ENCODE results near the gene MEIS3.

Gene MEIS3

GRCh38 chr19:47456721-47457474 lies 37.6 kb upstream of the MEIS3 start:
- TF ChIP-seq YY1 (IDR thresholded peaks at IDR 0.05; ENCODE audit: insufficient read depth, insufficient read length) (no peak), ZNF274 (IDR thresholded peaks at IDR 0.05; ENCODE audit: low read depth, low read length) (no peak)
- no peaks in the 10 kb centered on the region for H3K27me3 ChIP-seq (ENCODE audit: insufficient read depth, insufficient read length)
- H3K4me1 ChIP-seq (ENCODE audit: insufficient read depth, insufficient read length): no peaks in the 10 kb centered on the region
- H3K4me3 ChIP-seq (ENCODE audit: insufficient read length, low read depth): no peak overlapping the region
- no peak for DNase-seq (ENCODE audit: low read depth, low spot score)
- no peaks in the 10 kb centered on the region for H3K9me3 ChIP-seq (ENCODE audit: insufficient read depth, low read length)
- H3K36me3 ChIP-seq (ENCODE audit: insufficient read depth, insufficient read length, low read length): no peaks in the 10 kb centered on the region
- H3K9ac ChIP-seq (ENCODE audit: insufficient read length, low read depth): no peak overlapping the region

- Histone ChIP-seq H3K4me3 (ENCODE audit: insufficient read length, low read depth) (no peak overlapping the region), H3K27me3 (ENCODE audit: insufficient read depth, insufficient read length) (peaks cover 8% of the 10 kb centered on the region), H3K9me3 (ENCODE audit: insufficient read depth, low read length) (no peaks in the 10 kb centered on the region), H3K9ac (ENCODE audit: insufficient read length, low read depth) (no peak overlapping the region), H3K36me3 (ENCODE audit: insufficient read depth, insufficient read length, low read length) (no peaks in the 10 kb centered on the region), H3K4me1 (ENCODE audit: insufficient read depth, insufficient read length) (peaks cover 2% of the 10 kb centered on the region)
- no peak for DNase-seq (ENCODE audit: low read depth, low spot score)
- TF ChIP-seq ZNF274 (IDR thresholded peaks at IDR 0.05; ENCODE audit: low read depth, low read length): no peak
- TF ChIP-seq SUZ12 (IDR thresholded peaks at IDR 0.05; ENCODE audit: extremely low read depth, insufficient read depth, insufficient read length): no peak
- no peak for TF ChIP-seq YY1 (IDR thresholded peaks at IDR 0.05; ENCODE audit: insufficient read depth, insufficient read length)
Measured at GRCh38 chr19:47450478-47450877, 31.2 kb upstream of the MEIS3 start.

GRCh38 chr19:47448360-47448727 lies 29.0 kb upstream of the MEIS3 start:
- Histone ChIP-seq H3K27me3 (ENCODE audit: insufficient read depth, insufficient read length) (peaks cover 17% of the 10 kb centered on the region), H3K9ac (ENCODE audit: insufficient read length, low read depth) (peak overlapping the region; percentile 80), H3K4me1 (ENCODE audit: insufficient read depth, insufficient read length) (peaks cover 2% of the 10 kb centered on the region), H3K36me3 (ENCODE audit: insufficient read depth, insufficient read length, low read length) (no peaks in the 10 kb centered on the region), H3K9me3 (ENCODE audit: insufficient read depth, low read length) (no peaks in the 10 kb centered on the region), H3K4me3 (ENCODE audit: insufficient read length, low read depth) (peak overlapping the region; percentile 65)
- no peak for DNase-seq (ENCODE audit: low read depth, low spot score)
- no peak for TF ChIP-seq SUZ12 (IDR thresholded peaks at IDR 0.05; ENCODE audit: extremely low read depth, insufficient read depth, insufficient read length)
- TF ChIP-seq ZNF274 (IDR thresholded peaks at IDR 0.05; ENCODE audit: low read depth, low read length): no peak
- no peak for TF ChIP-seq YY1 (IDR thresholded peaks at IDR 0.05; ENCODE audit: insufficient read depth, insufficient read length)

GRCh38 chr19:47447470-47448359 lies 28.4 kb upstream of the MEIS3 start:
- Histone ChIP-seq H3K4me3 (ENCODE audit: insufficient read length, low read depth) (peak overlapping the region; percentile 65), H3K9ac (ENCODE audit: insufficient read length, low read depth) (peak overlapping the region; percentile 80), H3K9me3 (ENCODE audit: insufficient read depth, low read length) (no peaks in the 10 kb centered on the region), H3K27me3 (ENCODE audit: insufficient read depth, insufficient read length) (peaks cover 17% of the 10 kb centered on the region), H3K36me3 (ENCODE audit: insufficient read depth, insufficient read length, low read length) (no peaks in the 10 kb centered on the region), H3K4me1 (ENCODE audit: insufficient read depth, insufficient read length) (peaks cover 2% of the 10 kb centered on the region)
- no peak for TF ChIP-seq ZNF274 (IDR thresholded peaks at IDR 0.05; ENCODE audit: low read depth, low read length)
- no peak for TF ChIP-seq YY1 (IDR thresholded peaks at IDR 0.05; ENCODE audit: insufficient read depth, insufficient read length)
- TF ChIP-seq SUZ12 (IDR thresholded peaks at IDR 0.05; ENCODE audit: extremely low read depth, insufficient read depth, insufficient read length): no peak
- DNase-seq (ENCODE audit: low read depth, low spot score): peak; percentile 84

- Histone ChIP-seq H3K36me3 (ENCODE audit: insufficient read depth, insufficient read length, low read length) (no peaks in the 10 kb centered on the region), H3K4me3 (ENCODE audit: insufficient read length, low read depth) (peak overlapping the region; percentile 39), H3K9me3 (ENCODE audit: insufficient read depth, low read length) (no peaks in the 10 kb centered on the region), H3K4me1 (ENCODE audit: insufficient read depth, insufficient read length) (peaks cover 2% of the 10 kb centered on the region), H3K9ac (ENCODE audit: insufficient read length, low read depth) (peak overlapping the region; percentile 67), H3K27me3 (ENCODE audit: insufficient read depth, insufficient read length) (peaks cover 17% of the 10 kb centered on the region)
- peak; percentile 61 for DNase-seq (ENCODE audit: low read depth, low spot score)
- TF ChIP-seq SUZ12 (IDR thresholded peaks at IDR 0.05; ENCODE audit: extremely low read depth, insufficient read depth, insufficient read length): no peak
- TF ChIP-seq YY1 (IDR thresholded peaks at IDR 0.05; ENCODE audit: insufficient read depth, insufficient read length): no peak
- no peak for TF ChIP-seq ZNF274 (IDR thresholded peaks at IDR 0.05; ENCODE audit: low read depth, low read length)
Measured at GRCh38 chr19:47446534-47447469, 27.5 kb upstream of the MEIS3 start.

- Histone ChIP-seq H3K4me1 (ENCODE audit: insufficient read depth, insufficient read length) (peaks cover 2% of the 10 kb centered on the region), H3K36me3 (ENCODE audit: insufficient read depth, insufficient read length, low read length) (no peaks in the 10 kb centered on the region), H3K27me3 (ENCODE audit: insufficient read depth, insufficient read length) (peaks cover 17% of the 10 kb centered on the region), H3K4me3 (ENCODE audit: insufficient read length, low read depth) (no peak overlapping the region), H3K9ac (ENCODE audit: insufficient read length, low read depth) (no peak overlapping the region), H3K9me3 (ENCODE audit: insufficient read depth, low read length) (no peaks in the 10 kb centered on the region)
- DNase-seq (ENCODE audit: low read depth, low spot score): no peak
- TF ChIP-seq ZNF274 (IDR thresholded peaks at IDR 0.05; ENCODE audit: low read depth, low read length) (no peak), YY1 (IDR thresholded peaks at IDR 0.05; ENCODE audit: insufficient read depth, insufficient read length) (no peak), SUZ12 (IDR thresholded peaks at IDR 0.05; ENCODE audit: extremely low read depth, insufficient read depth, insufficient read length) (no peak)
Measured at GRCh38 chr19:47445937-47446402, 26.6 kb upstream of the MEIS3 start.
